SK-N-MC (cell line): ENCODE measurements around the gene ITPRIPL2.

Experiments used
- EZH2 ChIP-seq: fragments of 200-600 bp; sonication (generic); IDR thresholded peaks from one replicate; pipeline ENCODE4 v1.6.1; 2017; ENCODE audit warnings: antibody characterized with exemption
- FOXP2 ChIP-seq: optimal IDR thresholded peaks from 2 replicates; pipeline ENCODE3; 2011; ENCODE audit warnings: mild to moderate bottlenecking, moderate library complexity; ENCODE audit not compliant: insufficient read depth; ENCODE audit errors: extremely low read length, control extremely low read depth
- POLR2AphosphoS5 ChIP-seq: IDR thresholded peaks from 2 replicates; pipeline ENCODE4 v1.6.1; 2012; ENCODE audit warnings: mild to moderate bottlenecking, low read depth, low read length, borderline replicate concordance

- no peak for TF ChIP-seq POLR2AphosphoS5
- no peak for TF ChIP-seq EZH2
- no peak for TF ChIP-seq FOXP2
Observed at GRCh38 chr16:19066988-19067348, 46.8 kb upstream of the ITPRIPL2 start.
